HCEC 1CT (cell line): ENCODE results near the gene CMKLR1.

Experiments used
- DNase-seq: peaks from one replicate; pipeline ENCODE4 v3.0.0-alpha.2; 2017

Gene CMKLR1

DNA sequence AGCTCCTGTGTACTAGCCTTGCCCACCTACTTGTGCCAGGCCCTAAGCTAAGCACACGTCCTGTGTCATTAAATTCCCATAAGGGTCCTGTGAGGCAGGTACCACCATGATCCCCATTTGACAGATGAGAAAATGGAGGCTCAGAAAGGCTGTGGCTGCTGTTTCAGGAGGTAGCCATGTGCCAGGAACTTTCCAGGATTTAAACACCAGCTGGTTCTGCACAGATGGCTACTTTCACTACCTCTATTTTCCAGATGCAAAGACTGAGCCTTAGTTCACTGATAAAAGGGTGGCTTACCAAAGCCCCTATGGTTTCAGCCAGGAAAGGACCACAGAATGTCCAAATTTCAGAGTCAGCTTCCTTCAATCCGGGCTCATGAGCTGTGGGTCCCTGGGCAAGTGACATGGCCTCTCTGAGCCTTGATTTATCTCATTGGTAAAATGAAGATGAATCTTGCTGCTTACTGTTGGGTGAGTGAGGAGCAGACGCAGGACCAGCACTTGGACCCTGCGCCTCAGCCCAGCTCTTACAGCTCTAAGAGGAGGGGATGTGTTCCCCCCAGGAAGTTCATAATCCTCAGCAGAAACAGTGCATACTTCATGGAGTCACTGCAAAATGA is 23.5 kb downstream of the CMKLR1 start:
- DNase-seq = no peak

DNA sequence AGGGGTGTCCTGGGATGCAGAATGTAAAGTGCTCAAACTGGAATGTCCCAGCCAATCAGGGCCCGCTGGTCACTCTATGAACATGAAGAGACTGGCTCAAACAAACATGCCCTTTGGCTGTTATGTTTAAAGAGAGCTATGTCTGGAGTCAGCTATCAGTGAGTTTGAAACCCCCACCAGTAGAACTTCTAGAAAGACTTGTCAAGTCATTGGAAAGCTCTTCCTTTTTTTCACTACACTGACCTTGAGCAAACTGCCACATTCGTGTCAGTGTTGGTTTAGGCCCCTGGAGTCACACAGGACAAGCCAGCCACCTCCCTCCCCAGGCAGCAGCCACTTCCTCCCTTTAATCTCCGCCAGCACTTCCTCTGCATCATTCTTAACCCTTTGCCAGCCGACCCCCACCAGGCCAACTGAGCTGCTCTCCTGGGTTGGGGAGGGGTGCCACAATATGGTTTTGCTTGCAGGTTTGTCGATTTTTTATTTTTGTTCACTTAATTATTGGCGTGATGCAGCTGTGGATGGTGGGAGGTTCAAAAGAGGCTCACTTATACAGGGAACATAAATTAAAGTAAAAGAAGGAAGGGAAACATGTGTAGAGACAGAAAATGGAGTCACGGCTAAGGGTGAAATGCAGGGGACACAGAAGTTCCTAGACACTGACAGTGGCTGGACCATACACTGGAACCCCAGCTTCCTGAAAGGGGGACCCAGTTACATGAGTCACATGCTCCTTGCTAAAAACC is 25.3 kb downstream of the CMKLR1 start:
- DNase-seq = no peak

DNA sequence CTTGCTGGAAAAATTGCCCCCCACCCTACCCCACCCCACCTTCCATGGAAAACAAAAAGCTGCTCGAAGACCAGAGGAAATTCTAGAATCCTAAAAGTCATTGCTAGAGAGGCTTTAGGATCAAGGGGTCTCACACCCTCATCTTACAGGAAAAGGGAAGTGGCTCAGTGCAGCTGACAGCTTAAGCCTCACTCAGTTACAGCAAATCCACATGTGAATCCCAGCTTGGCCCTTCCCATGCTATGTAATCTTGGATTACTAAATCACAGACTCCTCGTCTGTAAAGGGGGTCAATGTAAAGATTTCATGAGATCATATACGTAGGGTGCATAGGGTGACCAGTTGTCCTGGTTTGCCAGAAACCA is 25.9 kb downstream of the CMKLR1 start:
- DNase-seq = peak; percentile 3

DNA sequence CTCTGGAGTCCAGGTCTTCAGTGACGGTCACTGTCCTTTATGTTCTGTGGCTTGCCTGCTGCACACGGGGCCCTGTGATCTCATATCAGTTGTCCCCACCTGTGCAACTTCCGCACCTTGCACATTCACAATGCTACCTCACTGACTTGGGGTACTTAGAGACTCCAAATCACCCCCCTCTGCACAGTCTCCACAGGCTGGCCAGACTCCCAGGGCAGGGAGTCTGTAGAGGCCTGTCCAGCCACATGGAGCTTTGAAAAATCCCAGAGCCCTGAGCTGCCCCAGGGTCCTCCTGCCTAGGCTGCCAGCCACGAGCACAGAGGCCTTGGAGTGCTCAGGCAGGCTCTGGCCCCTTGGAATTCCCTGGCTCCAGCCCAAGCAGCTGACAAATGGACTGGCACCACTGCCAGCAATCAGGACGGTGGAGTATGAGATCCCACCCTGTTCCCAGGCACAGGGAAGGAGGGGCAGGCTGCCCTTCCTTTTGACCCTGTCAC is 26.4 kb downstream of the CMKLR1 start:
- no peak for DNase-seq

DNA sequence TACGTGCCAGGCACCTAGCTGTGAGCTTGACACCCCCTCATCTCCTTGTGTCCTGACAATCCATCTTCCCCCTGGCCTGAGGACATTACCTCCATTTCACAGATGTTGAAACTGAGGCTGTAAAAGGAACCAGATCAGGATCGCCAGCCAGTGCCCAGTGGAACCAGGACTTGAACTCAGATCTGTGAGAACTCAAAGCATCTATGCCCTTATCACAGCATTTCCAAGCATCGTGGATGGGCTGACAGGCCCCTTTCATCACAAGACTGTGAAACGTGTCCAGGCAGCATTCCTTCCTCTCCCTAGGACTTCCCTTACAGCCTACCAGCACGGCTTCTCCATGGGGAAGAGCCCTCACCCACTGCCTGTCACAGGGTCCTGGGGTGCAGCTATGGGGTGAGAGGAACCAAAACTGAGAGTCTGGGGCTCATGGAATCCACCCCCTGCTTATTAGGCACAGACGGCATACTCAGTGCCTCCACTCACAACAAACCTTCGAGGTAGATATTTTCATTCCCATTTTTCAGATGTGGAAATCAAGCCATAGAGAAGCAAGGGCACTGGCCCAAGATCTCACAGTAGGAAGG is 26.9 kb downstream of the CMKLR1 start:
- DNase-seq = no peak

DNA sequence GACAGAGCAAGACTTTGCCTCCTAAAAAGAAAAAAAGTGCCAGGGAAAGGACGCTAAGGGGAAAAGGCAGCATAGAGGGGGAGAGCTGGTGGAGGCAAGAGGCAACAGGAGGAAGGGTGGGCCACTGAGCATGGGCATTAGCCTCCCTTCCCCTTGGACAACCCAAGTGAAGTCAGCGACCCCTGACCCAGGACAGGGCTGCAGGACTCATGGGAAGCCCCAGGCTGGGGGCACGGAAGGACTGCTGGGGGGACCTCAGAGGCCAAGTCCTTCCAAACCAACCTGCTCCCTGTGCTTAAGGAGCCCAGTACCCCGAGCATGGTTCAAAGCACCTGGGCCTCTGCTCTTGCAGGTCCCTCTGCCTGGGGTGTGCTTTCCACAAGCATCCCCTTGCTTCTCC is 27.5 kb downstream of the CMKLR1 start:
- no peak for DNase-seq

DNA sequence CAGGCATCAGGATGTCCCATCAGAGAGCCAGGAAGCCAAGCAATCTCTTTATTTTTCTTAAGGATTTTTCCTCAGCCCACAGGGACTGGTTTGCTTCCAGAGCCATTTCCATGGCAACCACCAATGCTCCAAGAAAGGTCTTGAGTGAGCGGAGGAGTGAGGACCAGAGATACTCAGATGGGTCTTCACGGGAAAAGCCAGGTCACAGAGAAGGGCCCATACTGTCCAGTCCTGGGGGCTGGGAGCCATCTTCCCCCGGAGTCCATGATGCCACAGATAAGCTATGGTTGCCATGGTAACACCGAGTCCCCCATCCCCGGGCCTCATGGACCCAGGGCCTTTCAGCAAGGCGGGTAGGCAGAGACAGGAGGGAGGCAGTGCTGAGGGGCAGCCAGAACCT is 28.6 kb downstream of the CMKLR1 start:
- no peak for DNase-seq

DNA sequence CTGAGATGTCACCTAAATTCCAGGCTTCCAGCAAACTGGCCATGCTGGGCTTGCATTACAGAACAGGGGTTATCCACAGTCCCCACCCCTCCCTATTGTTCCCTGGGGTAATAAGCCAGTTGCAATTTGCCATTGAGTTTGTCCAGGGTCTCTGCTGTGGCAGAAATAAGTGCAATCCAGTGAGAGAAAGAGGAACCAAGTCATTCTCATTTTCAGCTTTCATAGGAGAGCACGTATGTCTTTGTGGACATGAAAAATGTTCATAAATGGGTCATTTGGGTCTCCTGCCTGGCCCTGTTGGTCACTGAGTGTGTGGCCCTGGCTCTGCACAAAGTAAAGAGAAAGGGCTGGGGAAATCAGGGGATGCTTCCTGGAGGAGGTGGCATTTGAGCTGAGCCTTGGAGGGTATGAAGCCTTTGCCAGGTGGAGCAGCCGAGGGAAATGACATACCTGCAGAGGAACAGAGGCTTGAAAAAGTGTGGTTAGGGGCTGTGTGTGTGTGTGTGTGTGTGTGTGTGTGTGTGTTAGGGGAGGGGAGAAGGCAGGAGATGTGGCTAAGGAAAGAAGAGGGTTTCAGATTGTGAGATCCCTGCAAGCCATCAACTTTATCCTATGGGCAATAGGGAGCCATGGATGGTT is 29.3 kb downstream of the CMKLR1 start:
- DNase-seq = no peak

DNA sequence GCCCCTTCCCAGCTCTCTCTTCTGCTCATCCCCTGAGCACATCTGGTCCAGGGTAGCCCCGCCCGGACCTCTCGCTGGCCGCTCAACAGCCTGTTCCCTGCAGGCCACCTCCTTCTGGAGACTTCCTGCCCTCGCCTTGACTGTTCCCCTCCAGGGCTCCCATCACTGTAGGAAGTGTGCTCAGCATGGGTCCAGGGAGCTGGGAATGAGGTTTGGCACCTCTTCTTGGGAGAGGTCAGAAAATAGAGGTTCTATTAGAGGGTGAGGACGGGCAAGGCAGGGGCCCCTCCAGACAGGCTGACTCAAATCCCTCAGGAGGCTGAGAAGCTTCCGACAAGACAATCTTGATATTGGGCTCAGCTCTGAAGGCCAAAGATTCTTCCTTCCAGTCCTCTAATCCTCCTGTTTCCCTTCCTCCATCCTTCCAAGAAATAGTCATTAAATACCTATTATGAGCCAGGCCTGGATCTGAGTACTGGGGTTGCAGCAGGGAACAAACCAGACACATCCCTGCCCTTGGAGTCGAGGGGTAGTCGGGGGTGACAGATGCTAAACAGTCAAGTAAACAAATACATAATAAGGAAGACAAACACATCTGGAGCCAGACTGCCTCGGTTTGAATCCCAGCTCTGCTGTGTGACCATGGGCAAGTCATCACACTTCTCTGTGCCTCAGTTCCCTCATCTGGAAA is 30.6 kb downstream of the CMKLR1 start:
- no peak for DNase-seq

DNA sequence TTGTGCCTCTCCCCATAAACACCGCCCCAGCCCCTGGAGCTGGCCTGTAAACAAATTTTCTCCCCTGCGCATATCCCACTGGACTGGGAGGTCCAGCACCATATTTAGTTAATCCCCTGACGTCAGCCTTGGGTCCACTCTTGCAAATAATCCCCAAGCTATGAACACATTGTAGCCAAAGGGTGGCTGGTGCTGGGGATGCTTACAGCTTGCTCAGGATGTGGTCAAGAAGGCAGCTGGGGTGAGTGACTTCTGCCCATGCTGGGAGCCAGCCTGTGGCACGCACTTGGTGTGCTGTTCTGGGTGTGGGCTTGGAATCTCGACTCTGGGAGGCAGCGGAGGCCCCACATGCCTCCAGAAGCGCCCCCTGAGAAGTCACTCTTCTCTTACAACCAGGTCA is 32.1 kb downstream of the CMKLR1 start:
- DNase-seq = peak; percentile 88

DNA sequence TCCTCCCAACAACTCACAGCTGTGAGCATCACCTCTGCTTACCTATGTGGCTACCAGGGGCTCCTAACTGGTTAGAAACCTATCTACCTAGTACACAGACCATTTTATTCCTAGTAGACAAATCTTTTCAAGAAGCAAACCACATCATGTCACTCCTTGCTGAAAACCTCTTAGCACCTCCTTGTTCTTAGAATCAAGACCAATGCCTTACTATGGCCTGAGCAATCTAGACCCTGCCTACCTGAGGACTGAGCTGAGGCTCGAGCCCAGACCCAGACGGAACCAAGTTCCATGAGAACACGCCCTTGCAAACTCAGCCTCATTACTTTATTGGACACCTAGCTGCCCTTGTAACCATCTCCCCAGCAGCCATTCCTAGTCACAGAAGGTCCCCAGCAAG is 32.6 kb downstream of the CMKLR1 start:
- peak; percentile 9 for DNase-seq

DNA sequence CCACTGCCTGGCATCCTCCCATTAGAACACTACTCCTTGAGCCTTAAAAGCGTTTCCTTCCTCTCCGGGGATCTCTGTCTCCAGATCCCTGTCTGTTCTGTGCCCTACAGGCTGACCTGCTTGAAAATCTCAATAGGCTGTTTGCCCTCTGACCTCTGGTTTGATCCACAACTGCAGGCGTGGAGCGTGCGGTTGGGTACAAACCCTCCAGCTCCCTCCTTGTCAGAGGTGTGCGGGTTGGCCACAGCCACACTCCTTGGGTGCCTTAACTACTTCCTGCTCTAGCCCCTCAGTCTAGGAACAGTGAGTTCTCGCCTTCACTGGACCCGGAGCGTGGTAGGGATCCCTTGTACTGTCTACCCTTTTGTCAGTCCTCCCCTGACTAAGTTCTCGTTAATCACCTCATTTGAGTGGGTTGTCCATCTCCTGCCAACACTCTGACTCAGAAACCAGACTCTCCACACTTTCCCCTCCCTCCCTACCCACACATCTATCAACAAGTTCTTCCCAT is 33.1 kb downstream of the CMKLR1 start:
- peak; percentile 73 for DNase-seq

DNA sequence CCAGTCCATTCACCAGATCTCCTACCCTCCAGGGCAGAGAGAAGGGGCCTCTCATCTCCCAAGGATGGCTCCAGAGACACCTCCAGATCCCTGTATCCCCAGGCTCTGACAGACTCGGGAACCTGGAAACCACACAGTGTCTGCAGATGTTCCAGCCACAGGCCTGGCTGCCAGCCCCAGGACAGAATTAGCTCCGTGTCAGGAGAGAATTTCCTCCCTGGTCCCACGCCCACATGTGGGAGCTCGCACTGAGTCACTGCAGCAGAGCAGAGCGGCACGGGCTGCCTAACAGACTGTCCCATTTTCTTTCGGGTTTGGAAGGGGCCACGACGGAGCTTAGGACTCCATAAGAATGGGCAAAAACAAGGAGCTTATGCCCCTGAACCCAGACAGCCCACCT is 33.6 kb downstream of the CMKLR1 start:
- peak; percentile 83 for DNase-seq

DNA sequence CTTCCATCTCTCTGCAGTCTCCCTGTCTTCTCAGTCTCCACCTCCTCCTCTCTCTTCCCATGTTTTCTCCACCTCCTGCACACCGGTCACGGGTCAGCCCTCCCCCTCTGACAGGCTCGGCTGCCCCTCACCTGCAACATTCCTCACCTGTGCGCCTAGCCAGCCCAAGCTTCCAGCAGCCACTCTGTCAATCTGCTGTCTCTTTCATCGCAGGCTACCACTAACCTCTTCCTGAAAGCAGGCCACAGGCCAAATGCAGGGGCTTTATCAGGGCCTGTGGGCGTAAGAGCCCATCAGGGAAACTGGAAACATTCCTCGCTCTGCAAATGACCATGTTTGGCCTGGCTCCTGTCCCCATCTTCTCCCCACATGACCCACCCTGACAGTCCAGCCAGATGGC is 34.5 kb downstream of the CMKLR1 start:
- no peak for DNase-seq

DNA sequence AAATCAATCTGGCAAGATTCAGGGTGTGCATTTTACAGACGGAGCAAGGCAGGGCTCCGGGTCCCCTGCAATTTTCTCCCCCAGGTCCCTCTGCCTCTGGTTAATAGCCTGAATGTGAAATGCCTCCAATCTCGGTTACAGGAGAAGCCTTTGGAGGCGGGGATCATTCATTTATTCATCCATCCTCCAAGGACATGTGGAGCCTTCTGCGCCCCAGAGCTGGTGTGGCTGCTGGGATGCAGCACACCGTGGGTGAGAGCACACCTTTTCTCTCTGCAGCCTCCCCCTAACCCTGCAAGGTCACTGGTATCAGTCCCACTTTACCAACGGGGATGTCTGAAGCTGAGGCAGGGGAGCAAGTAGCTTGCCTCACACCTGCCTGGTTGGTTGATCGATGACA is 35.4 kb downstream of the CMKLR1 start:
- no peak for DNase-seq

DNA sequence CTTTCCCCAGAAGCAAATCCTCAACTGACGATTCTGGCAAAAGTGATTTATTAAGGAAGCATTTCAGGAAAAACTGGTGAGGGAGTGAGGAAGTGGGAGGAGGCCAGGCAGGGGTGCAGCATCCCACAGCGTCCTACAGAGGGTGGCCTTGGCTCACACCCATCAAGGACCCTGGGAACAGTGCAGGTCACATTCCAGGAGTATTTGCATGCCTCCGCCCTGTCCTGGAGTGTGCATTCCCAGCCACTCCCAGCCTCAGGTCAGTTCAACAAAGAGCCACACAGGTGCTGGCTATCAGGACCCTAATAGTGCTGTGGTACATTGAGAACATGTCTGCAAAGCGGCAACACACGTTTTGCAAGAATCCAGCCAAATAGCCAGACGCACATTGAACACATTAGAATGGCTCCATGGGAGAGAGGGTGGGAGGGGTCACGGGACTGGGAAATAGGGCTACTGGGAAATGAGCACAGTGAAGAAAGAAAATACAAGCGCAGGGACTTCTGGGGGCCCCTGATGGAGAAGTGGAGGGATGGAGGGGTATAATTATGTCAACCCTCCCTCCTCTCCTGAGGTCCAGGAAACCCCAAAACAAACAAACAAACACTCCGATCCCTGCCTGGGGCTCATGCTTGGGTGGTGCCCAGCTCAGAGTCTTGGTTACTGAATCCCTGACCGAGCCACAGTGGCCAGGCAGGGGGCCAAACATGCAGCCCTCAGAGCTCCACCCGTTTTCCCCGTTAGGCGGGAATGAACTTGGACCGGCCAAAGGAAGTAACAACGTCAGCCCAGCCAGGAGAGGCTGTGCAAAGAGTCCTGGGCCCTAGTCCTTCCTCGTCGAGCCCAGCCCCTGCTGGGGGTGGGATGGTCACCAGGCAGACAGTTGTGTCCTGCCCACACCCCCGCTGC is 36.5 kb downstream of the CMKLR1 start:
- peak; percentile 38 for DNase-seq

DNA sequence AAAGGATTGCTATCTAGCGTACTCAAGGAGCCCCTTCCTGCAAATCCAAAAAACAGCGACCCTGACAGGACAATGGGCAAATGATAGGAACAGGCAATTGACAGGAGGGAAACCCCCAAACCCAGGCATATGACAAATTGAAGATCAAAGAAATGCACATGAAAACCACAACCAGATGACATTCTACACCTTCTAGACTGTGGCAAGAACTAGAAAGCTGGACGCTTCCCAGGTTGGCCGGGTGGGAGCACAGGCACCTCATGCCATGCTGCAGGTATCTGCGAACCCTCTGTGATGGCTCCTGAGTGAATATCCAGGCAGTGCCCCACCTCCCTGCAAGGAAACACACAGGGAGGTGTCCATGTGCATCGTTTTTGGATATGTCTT is 37.1 kb downstream of the CMKLR1 start:
- DNase-seq = no peak

DNA sequence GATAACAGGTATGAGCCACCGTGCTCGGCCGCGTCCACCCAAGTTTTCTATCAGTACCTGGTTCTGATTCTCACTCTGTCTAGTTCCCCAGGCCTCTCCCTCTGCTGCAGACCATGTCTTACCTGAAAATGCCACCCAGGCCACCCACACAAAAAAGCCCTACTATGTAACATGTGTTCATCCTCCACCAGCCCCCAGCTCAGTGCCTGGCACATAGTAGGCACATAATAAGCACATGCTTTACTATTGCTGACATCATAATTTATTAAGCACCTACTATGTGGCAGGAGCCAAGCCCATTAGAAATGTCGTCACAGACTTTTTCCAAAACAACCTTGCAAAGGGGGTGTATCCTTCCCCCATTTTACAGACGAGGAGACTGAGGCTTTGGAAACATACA is 37.8 kb downstream of the CMKLR1 start:
- DNase-seq = no peak

DNA sequence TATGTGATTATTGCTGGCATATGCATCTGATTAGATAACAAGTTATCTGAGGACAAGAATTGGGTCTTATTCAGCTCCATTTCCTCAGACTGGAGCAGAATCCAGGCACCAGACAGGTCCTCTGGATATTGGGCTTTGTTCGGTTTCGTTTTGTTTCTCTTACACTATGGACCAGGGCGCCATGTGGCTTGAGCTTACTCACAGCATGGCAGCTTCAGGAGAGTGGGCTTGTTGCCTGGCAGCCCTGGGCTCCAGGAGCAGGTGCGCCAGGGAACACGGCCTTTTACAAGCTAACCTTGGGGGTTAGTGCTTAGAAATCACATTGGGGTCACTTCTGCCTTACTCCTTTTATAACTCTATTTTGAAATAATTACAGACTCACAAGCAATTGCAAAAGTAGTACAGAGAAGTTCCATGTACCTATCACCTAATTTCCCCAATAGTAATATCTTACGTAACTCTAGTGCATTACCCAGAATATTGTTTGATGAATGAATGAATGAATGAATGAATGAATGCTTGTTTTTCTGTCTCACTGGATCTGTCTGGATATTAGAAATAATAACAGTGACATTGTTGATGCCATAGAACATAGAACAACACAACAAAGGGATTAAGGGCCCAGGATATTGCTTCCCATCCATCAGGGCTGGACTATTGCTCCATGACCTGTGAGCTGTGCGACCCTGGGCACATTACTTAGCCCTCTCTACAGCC is 39.0 kb downstream of the CMKLR1 start:
- no peak for DNase-seq

DNA sequence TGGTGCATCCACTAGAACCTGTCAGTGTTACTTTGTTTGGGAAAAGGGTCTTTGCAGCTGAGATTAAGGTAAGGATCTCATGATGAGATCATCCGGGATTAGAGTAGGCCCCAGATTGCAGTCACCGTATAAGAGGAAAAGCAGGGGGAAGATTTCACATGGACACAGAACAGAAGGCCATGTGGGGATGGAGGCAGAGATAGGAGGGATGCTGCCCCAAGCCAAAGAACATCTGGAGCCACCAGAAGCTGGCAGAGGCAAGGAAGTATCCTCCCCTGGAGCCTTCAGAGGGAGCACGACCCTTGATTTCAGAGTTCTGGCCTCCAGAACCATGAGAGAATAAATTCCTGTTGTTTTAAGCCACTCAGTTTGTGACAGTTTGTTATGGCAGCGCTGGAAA is 39.6 kb downstream of the CMKLR1 start:
- no peak for DNase-seq

DNA sequence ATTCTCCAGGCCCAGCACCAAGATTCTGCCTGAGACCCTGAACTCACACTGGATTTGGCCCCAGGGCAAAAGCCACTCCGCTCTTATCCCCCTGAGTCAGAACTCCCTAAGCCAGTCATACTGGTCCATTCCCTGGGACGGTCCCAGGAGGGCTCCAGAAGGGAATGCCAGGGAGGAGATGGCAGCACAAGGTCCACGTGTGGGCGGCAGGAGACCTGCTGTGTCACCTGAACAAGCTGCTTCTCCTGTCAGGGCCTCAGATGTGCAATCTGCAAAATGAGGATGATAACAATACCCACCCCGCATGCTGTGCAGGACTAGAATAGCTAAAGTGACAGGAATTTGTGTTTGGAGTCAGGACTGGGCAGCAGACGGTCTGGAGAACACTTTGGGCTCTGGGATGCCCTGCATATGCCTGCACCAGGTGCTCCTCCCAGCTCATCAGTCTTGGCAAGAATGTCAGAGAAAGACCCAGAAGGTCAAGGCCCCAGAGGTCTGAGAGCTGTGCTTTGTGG is 40.3 kb downstream of the CMKLR1 start:
- no peak for DNase-seq
